Activated gamma-delta T cell treated with anti-CD3 and anti-CD28 coated beads, Interleukin-2, amount 50 U/mL, for 16 hours (primary cell): ENCODE measurements around the gene LMCD1.

Experiments used
- DNase-seq: peaks from one replicate; pipeline ENCODE4 v3.0.0-alpha.2; 2020; ENCODE audit warnings: low read depth

The LMCD1 gene

DNA sequence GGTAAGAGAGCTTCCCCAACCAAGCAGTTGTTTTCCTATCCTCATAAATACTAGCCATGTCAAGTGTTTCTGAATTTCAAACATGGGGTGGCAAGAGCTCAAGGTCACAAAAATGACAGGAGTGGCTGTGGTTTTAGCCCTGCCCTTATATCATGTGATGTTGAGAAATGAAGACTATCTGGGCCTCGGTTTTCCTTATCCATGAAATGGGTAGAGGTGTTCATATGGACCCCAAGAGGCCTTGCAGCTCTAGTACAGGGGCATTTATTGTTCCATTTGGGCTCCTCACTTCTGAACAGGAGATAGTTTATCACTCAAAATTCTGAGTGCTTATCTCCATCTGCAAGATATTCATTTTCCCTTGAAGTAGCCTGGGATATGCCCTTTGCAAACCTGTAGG lies 35.8 kb downstream of the LMCD1 start:
- DNase-seq, result no peak

DNA sequence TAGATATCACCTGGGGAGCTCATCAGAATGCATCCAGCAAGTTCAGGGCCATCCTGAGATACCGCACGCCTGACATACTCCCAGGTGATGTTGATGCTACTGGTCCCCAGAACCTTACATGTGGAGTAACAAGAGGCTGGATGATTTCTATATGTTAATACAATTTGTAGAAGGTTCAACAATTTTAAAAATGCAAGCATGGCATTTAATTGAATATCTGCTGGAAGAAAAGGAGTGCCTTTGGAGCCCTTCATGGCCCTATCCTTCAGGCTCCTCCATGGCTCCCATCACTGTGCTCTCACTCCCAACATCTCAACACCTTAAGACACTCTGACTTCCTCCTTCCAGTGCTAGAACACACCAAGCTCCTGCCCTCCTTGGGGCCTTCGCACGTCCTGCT lies 36.6 kb downstream of the LMCD1 start:
- no peak for DNase-seq

DNA sequence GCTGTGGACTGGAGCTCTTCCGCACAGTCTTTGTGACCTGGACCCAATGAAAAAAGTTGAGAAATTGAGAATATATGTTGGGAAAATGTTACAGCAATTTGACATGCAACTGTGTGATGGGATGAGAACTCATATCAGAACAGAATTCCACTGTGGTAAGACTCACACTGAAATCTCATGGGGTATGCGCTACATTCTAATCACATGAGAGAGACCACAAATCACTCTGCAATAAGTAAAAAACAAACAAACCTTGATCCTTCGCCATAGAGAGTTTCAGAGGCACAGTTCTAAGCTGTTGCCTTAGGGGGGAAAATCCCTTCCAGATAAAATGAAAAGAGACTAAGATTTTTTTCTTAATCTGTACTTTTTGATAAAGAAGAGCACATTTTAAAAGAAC lies 37.3 kb downstream of the LMCD1 start:
- no peak for DNase-seq

DNA sequence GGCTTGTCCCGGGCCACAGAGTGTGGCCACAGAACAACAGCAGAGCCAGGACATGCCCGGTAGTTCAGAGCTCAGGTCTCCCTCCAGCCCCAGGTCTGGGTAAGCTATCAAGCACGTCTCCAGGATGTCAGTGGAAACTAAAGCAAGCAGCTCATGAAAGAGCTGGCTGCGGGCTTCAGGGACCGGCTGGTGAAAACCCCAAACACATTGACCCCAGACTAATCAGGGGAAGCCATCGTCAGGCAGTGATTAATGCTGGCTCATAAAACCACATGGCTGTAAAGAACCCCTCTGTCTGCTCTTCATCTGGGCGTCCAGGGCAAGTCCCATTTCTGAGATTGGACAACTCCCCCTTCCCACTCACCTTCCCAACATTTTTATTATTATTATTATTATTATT lies 37.8 kb downstream of the LMCD1 start:
- no peak for DNase-seq

DNA sequence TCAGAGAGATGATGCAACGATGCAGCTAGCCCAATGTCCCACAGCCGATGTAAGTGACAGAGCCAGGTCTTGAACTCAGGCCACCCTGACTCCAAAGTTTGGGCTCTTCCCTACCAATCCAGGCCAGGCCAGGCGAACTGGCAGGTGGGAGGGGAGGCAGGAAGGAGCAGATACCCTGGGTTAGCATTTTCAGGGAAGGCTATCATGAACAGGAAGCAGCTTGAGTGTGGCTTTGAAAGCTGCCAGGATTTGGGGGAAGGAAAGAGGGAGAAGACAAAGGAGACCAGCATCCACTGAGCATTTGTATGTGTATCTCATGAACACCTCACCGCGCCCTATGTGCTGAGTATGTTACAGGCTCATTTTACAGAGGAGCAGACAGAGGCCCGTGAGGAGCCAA lies 38.8 kb downstream of the LMCD1 start:
- no peak for DNase-seq

DNA sequence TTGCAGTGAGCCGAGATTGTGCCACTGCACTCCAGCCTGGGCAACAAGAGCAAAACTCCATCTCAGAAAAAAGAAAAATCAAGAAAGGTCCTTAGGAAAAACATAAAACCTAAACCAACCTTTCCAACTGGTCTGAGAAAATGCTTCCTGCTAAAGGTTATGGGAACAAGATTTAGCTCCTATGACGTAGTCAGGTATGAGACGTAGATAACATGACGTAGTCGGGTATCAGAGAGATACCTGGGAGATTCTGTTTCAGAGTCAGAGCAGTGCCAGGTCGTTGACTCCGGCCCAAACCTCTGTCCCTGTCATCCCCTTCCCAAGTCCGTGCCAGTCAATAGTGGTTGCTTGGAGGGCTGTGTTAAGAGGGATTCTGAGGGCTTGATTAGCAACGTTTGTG lies 39.9 kb downstream of the LMCD1 start:
- no peak for DNase-seq

DNA sequence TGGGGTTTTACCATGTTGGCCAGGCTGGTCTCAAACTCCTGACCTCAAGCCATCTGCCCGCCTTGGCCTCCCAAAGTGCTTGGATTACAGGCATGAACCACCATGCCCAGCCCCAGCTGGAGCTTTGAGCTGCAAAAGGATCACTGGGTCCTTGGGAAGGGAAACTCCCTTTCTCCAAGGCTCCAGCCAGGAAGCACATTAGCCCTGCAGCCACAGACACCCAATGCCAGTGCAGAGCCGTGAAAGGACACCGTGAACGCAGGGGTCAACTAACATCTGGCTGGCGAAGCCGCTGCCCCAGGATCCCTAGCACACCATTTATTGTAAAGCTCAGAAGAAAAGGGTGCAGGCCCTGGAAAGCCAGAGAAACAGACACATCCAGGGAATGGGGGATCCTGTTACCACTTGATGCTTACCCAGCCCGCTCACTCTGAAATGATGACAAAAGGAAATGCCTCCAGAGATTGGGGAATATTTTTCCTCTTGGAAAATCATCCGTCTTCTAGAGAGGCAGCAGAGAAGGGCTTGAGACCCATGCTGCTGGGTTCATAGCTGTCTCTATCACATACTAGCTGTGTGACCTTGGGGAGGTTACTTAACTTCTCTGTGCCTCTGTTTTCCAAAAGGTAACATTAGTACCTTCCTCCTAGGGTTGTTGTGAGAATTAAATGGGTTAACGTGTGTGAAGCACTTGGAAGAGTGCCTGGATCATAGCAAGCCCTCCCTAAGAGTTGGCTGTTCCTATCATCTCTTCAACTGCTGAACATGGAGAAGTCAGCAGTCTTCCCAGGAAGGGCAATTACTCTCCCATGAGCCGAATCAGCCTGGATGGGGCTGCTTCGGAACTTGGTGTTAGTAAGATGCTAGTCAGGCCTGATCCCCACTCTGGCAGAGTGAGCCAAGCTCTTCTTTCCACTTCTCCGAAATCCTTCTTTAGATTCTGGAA lies 40.8 kb downstream of the LMCD1 start:
- DNase-seq, result no peak

DNA sequence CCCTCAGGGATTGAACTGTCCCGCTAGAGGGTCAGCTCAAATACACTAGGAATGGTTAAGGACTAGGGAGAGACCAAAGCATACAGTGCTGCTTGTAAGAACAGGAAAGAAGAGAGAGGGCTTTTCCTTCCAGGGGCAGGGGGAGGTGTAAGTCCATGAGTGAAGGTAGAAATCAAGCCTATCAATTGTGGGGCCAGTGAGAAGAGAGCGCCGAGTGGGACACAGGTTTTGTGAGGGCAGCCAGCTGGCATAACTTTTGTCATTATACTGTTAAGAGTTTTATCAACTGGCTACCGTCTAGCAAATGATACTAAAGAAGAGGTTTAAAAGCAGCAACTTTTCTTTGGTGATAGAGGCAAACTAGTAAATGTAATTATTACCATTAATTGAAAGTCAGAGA lies 45.0 kb downstream of the LMCD1 start:
- DNase-seq, result no peak

DNA sequence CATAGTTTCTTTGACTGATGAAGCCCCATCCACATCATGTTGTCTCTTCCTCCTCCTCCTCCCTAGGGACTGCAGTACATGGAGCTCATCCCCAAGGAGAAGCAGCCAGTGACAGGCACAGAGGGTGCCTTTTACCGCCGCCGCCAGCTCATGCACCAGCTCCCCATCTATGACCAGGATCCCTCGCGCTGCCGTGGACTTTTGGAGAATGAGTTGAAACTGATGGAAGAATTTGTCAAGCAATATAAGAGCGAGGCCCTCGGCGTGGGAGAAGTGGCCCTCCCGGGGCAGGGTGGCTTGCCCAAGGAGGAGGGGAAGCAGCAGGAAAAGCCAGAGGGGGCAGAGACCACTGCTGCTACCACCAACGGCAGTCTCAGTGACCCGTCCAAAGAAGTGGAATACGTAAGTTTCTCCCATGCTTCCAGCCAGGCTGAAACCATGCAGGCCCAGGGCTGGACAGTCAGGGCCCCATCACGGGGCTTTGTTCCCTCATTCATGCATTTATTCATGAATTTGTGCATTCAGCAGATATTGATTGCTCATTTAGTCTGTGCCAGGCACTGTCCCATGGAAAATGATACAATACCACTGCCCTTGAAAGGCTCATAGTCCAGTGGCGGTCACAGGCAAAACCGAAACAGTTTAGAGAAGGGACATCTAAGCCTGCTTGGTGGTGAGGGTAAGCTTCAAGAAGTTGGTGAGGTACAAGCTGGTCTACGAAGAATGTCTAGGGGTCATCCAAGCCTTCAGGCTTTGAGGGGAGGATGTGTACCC lies 47.1 kb downstream of the LMCD1 start:
- no peak for DNase-seq

DNA sequence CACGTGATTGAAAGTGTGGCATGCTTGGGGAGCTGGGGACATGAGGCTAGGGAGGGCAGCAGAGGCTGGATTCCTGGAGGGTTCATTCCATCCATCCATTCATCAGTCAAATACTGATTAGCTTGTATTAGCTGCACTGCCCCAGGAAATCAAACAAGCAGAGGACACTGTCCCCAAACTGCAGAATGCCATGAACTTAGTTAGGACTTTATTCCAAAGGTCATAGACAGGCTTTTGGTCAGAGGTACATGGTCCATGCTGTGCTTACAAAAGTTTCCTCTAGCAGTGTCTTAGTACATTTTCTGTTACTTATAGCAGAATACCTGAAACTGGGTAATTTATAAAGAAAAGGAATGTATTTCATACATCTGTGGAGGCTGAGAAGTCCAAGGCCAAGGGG lies 47.7 kb downstream of the LMCD1 start:
- DNase-seq, result no peak

DNA sequence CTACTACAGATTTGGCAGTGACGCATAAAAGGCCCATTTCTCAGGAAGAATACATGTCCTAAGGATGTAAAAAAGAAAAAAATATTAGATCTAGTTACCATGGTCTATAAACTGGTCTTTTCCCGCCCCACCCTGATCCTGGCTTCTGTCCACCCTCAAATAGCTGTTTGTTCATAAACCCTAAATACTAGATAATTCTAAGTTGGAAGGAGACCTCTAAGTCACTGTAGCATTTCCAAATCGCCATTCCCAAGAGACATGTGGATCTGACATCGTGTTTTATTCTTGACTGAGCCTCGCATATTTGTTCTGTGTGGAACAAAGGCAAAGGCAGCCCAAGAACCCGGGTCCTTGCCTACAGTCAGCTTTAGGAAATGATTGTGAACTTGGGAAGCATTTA lies 49.0 kb downstream of the LMCD1 start:
- no peak for DNase-seq

DNA sequence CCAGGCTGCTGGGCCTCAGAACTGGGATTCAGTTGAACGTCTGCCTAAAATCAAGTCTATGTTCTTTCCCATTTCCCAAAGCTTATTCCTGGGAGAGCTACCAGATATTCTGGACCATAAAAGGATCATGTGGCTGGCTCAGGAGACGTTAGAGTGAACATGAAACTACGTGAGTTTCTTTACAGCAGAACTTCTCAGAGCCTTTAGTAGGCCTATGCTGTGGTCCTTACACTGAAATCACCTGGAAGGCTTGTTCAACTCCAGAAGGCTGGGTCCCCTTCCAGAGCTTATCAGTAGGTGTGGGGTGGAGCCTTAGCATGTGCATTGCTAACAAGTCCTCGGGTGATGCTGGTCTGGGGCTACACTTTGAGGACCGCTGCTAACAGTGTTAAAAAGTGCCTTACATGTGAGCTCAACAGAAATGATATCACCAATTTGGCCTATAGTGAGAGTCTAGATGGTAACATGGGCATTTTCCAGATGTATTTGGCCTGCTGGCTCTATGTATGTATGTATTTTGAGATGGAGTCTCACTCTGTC lies 50.7 kb downstream of the LMCD1 start:
- DNase-seq, result no peak

DNA sequence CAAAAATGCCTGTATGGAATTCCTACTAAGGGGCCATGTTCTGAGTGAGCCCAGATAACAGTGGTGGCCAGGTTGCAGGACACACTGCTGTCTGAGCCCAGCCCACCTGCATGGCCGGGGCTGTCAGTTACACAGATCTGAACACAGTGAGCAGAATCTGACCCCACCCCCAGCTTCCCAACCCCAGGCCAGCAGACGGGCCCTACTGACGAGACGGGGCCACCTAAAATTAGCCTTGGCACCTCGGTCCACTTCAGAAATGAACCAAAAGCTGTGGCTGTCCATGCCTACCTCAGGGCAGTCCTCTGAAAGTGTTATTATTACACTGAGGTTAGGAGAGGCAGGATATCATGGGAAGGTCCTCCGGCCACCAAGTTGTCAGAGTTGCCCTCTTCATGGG lies 51.8 kb downstream of the LMCD1 start:
- DNase-seq, result no peak

DNA sequence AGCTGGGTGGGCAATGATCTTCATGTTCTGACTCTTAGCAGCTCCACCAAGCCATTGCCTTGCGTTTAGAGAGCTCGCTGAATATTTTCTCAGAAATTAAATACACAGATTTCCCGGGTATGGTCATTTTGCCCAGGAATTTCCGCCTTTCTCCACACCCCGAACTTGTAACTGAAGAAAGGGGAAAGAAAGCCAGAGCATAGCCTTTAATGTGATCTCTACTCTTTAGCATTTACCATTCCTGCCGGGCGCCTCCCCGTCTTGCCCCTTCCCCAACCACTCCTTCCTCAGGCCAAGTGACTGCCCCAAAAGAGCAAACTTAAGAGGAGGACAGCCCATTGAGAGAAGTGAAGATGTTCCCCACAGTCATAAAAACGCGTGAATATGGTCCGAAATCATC lies 53.1 kb downstream of the LMCD1 start:
- DNase-seq, result no peak

DNA sequence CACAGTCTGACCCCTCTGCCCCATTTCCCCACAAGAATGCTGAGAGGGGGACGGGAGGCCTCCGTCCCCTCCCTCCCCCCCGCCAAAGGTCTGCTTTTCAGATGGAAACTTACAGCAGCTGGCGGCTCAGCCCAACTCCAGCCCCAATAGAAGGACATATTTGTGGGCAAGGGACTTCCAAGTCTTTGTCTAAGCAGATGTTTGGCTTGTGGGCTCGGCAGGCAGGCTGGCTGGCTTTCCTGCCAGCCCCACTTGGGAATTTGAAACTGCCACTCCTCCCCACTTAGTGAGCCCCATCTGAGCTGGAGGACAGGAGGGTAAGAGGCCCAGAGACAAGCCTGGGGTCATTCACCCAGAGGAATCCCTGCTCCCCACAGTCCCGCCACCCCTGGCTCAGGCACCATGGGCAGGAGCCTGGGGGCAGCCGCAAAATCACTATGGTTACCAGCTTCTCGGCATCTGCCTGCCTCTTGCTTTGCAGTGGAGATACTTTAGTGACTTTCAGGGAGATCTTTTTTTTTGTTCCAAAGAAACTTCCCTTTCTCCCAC lies 53.6 kb downstream of the LMCD1 start:
- DNase-seq, result no peak

DNA sequence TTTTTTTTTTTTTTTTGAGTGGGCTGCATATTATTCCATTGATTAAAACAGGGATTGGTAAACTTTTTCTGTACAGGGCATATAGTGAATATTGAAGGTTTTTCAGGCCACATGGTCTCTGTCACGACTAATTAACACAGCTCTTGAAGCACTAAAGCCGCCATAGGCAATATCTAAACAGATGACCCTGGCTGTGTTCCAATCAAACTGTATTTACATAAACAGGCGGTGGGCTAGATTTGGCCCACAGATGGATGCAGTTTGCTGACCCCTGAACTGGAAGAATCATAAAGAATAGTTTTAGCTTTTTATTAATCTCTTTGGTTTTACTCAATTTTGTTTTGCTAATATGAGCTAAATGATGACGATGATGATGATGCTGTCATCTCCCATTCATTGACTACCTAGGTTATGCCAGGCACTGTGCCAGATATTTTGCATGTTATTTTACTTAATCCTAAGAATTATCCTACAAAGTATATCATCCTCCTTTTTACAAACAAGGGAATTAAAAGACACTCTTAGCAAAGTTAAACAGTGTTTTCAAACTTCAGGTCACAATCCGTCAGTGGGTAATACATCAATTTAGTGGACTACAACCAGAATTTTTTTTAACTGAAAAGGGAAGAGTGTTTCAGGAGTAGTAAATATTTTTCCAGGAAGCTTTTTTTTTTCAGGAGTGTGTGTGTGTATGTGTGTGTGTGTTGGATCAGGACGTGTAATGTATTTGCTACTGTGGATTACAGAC lies 54.3 kb downstream of the LMCD1 start:
- DNase-seq, result no peak

DNA sequence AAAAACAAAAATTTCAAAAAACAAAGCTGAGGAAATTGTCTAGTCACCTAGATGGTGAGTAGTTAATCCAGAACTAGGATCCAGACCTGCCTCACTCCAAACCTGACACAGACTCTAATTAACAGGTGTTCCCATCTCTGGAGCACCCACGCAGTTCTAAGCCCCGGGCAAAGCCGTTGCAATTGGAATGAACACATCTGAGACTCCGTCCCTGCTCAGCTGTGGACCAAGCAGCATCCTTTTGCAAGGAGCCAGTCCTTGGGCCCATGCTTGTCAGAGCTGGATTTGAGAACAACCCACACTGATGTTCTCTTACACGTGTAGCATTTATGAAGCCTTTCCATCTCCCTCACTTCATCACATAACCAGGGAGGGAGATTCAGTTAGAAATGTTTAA lies 54.8 kb downstream of the LMCD1 start:
- DNase-seq, result no peak

DNA sequence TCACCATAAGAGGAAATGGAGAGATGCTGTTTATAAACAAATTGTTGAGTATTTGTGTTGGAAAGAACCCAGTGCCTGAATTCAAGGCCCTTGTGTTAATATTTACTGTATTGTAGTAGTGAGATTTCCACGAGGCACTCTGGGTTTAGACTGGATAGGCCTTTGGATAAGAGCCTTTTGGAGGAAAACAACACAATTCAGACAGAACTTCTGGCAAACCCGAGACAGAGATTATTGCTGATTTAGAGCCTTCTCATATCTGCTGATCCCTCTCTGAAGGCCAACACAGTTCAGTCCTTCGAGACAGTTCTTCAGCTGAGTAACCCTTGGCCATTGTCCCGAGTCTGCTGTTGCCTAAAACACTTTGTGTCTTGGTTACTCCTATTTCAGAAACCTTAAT lies 55.7 kb downstream of the LMCD1 start:
- DNase-seq, result no peak

DNA sequence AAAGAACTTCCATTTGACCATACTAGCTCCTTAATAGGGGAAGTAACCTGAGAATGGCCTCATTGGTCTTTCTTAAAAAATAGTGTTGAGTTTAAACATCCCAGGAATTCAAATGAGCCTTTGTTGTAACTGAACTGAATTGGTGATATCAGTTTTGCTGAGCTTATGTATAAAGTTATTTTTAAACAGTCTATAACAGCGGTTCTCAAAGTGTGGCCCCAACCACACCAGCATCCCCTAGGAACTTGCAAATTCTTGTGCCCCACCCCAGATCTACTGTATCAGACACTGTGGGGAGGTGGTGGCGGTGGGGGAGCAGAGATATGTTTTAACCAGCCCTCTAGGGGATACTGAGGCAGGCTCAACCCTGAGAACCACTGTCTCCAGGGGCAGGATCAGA lies 57.0 kb downstream of the LMCD1 start:
- DNase-seq, result no peak

DNA sequence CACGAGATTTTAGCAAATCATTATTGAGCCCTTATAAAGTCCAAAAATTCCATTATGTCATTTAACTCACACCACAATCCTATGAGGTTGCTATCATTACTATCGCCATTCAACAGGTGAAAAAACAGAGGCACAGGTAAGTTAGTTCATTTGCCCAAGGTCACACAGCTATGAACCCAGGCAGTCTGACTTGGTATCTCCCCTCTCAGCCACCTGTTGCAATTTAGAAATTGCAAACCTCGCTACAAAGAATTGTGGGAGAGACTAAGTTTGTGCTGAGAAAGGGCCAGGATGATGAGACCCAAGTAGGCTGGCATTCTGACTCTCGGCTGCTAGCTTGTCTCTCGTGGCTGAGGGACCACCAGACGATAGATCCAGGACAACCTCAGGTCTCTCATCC lies 57.7 kb downstream of the LMCD1 start:
- no peak for DNase-seq

DNA sequence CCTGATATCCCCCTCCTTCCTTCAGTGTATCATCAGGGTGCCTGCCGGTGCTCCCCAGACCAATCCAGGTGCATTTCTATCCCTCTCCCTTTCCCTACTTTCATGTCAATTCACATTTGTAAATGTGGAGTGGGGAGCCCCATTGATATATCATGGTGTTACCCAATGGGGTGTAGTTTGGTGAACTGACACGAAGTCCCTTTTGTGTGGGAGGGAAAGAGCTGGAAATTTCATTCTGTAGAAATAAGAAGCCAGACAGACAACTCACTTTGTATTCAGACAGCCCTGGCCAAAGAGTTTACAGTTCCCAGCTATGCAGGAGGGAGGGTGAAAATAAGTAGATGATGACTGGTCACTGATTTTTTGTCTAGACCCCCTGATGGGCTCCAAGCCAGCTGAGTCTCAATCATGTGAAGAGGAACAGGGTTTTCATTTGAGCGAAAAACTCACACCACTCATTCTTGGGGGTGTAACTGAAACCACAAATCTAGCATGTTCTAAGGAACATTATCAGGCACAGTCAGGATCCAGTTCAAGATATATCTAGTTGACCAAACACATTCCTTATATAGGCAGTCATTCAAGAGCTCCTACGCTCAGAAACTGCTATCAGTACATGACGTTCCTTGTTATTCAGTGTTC lies 58.9 kb downstream of the LMCD1 start:
- no peak for DNase-seq

DNA sequence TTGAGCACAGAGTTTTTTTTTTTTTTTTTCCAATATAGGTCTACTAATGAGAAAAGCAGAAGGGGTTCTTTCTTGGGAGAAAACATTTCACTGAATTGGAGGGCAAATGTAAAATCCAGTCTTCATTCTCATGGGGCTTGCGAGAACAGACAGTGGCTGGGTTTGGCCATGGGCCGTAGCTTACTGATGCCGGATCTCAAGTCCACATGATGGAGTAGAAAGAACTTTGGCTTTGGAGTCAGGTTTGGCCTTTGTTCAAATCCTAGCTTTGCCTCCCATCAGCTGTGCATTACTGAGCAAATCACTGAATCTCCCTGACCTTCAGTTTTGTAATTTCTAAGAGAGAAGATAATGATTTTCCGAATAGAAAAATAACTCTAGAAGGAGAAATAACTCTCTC lies 59.7 kb downstream of the LMCD1 start:
- DNase-seq, result no peak
